VCaP (cell line): ENCODE results near the gene UGCG.

Experiments used
- H3K27ac ChIP-seq: fragments of 450-650 bp; 2 replicates; pipeline ENCODE4 v1.5.1; 2017
- CTCF ChIP-seq: fragments of 450-650 bp; conservative IDR thresholded peaks from 2 replicates; pipeline ENCODE4 v1.5.1; 2017; ENCODE audit warnings: mild to moderate bottlenecking, moderate library complexity

UGCG gene

GRCh38 chr9:111913159-111913558 is 16.5 kb downstream of the UGCG start:
- no peak overlapping the region for H3K27ac ChIP-seq
- no peak for TF ChIP-seq CTCF

- no peak for TF ChIP-seq CTCF
- H3K27ac ChIP-seq, result peak overlapping the region; percentile 30
These were observed 18.3 kb downstream of the UGCG start for GRCh38 chr9:111914749-111915424.

GRCh38 chr9:111915425-111915758 is 18.8 kb downstream of the UGCG start:
- H3K27ac ChIP-seq, result peak overlapping the region; percentile 30; the same call in 1 of the 2 replicates
- TF ChIP-seq CTCF, result no peak

GRCh38 chr9:111916234-111916645 is 19.6 kb downstream of the UGCG start:
- no peak for TF ChIP-seq CTCF
- no peak overlapping the region for H3K27ac ChIP-seq

GRCh38 chr9:111917201-111917600 is 20.6 kb downstream of the UGCG start:
- no peak overlapping the region for H3K27ac ChIP-seq

GRCh38 chr9:111917980-111918379 is 21.4 kb downstream of the UGCG start:
- H3K27ac ChIP-seq, result no peak overlapping the region
- no peak for TF ChIP-seq CTCF

More at GRCh38 chr9:111917201-111917600, 20.6 kb downstream of the UGCG start:
- TF ChIP-seq CTCF, result no peak

GRCh38 chr9:111919875-111920274 is 23.3 kb downstream of the UGCG start:
- TF ChIP-seq CTCF, result no peak

More at GRCh38 chr9:111919875-111920274, 23.3 kb downstream of the UGCG start:
- no peak overlapping the region for H3K27ac ChIP-seq
